Measurements from ENCODE around the gene PPID. TPM values are rescaled to one million over a fixed set of nuclear protein-coding genes. Genes with fewer than 3 reads are reported as not detected.
"Not testable (repeated sequence)": the region's sequence is repeated elsewhere in the genome, so short reads cannot be mapped to it uniquely, and the experiment has no call there.

PPID gene
- total and polyA plus RNA-seq, 2 donors (not counting 3 experiments of a cell fraction or from before 2014, with no cell fraction given) = 11.5 to 25.7 TPM

DNA sequence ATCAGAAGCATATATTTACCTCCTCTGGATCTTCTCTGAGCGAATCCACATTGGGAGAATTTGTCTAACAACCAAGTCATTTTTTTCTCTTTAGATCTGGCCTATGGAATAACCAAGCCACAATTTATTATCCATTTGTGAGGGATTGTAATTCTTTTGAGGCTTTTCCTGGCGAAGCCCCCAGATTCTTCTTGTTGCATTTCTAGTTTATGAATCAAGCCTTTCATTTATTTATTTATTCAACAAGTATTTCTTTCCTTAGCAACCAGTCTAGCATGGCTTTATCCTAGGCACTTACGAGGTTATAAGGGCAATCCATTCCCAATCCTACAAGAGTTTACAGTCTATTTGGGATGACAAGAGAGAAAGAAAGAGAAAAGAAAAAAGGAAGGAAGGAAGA is 27.2 kb upstream of the PPID start:
- Histone ChIP-seq H3K27me3 (ENCODE audit: control insufficient read depth in 2 of 2, insufficient read depth in 2 of 2, low read length in 2 of 2) (no peaks in the 10 kb centered on the region), H3K9me3 (replicated peaks; ENCODE audit: control insufficient read depth, insufficient read depth, low read length) (no peaks in the 10 kb centered on the region), H3K4me1 (ENCODE audit: control insufficient read depth, extremely low read depth, insufficient read depth, low read length) (no peaks in the 10 kb centered on the region), H2AFZ (ENCODE audit: low read depth, low read length) (no peak overlapping the region), H4K20me1 (replicated peaks; ENCODE audit: control insufficient read depth, extremely low read depth, insufficient read depth, low read length) (no peaks in the 10 kb centered on the region), H3K9me1 (replicated peaks; ENCODE audit: control insufficient read depth, extremely low read depth, insufficient read depth, low read length) (no peaks in the 10 kb centered on the region), H3K4me2 (ENCODE audit: insufficient read depth, low read length) (no peak overlapping the region), H3K9ac (replicated peaks; ENCODE audit: extremely low read depth, insufficient read depth, low read length) (no peak overlapping the region), H3K79me2 (ENCODE audit: control insufficient read depth, insufficient read depth, low read length) (no peaks in the 10 kb centered on the region), H3K27ac (ENCODE audit: insufficient read depth, low read depth, low read length) (no peak overlapping the region), H3K4me3 (replicated peaks in 1 of 3; ENCODE audit: insufficient read depth in 1 of 3, low read depth in 1 of 3, low read length in 3 of 3) (no peak overlapping the region), H3K36me3 (ENCODE audit: control insufficient read depth in 2 of 2, extremely low read depth in 1 of 2, insufficient read depth in 2 of 2, low read length in 2 of 2) (no peaks in the 10 kb centered on the region)
- no TSS peak for BruUV-seq (replicated peaks)
- TF ChIP-seq FOS (IDR thresholded peaks at IDR 0.05; ENCODE audit: borderline replicate concordance, insufficient read depth, low read length) (no peak), MAX (IDR thresholded peaks at IDR 0.05; ENCODE audit: insufficient read depth, insufficient read length) (no peak), POLR2AphosphoS5 (IDR thresholded peaks at IDR 0.05; ENCODE audit: insufficient read depth, low read depth, low read length) (no peak)
- intact Hi-C loops (cut with micrococcal nuclease) = no loop called here
- DNase-seq (ENCODE audit: low read depth, low spot score) (no peak), FAIRE-seq (no peak)
- dilution Hi-C loops (cut with MboI; ENCODE audit: extremely low pct_ligation_motif_present, low sequenced_read_pairs) = no loop called here
- POLR2A ChIA-PET = no interaction called here
- CTCF ChIA-PET = no interaction called here

DNA sequence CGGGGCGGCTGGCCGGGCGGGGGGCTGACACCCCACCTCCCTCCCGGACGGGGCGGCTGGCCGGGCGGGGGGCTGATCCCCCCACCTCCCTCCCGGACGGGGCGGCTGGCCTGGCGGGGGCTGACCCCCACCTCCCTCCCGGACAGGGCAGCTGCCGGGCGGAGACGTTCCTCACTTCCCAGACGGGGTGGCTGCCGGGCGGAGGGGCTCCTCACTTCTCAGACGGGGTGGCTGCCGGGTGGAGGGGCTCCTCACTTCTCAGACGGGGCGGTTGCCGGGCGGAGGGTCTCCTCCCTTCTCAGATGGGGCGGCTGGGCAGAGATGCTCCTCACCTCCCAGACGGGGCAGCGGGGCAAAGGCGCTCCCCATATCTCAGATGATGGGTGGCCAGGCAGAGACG is 23.3 kb upstream of the PPID start:
- H3K9me1 ChIP-seq (replicated peaks; ENCODE audit: control insufficient read depth, extremely low read depth, insufficient read depth, low read length); intact Hi-C loops (cut with micrococcal nuclease); H3K36me3 ChIP-seq (ENCODE audit: control insufficient read depth in 2 of 2, extremely low read depth in 1 of 2, insufficient read depth in 2 of 2, low read length in 2 of 2); H3K79me2 ChIP-seq (ENCODE audit: control insufficient read depth, insufficient read depth, low read length); BruUV-seq (replicated peaks); H3K4me1 ChIP-seq (ENCODE audit: control insufficient read depth, extremely low read depth, insufficient read depth, low read length); H2AFZ ChIP-seq (ENCODE audit: low read depth, low read length); H3K9me3 ChIP-seq (replicated peaks; ENCODE audit: control insufficient read depth, insufficient read depth, low read length); H3K4me2 ChIP-seq (ENCODE audit: insufficient read depth, low read length); POLR2A ChIA-PET; H3K27ac ChIP-seq (ENCODE audit: insufficient read depth, low read depth, low read length); H3K27me3 ChIP-seq (ENCODE audit: control insufficient read depth in 2 of 2, insufficient read depth in 2 of 2, low read length in 2 of 2); H3K4me3 ChIP-seq (replicated peaks in 1 of 3; ENCODE audit: insufficient read depth in 1 of 3, low read depth in 1 of 3, low read length in 3 of 3); dilution Hi-C loops (cut with MboI; ENCODE audit: extremely low pct_ligation_motif_present, low sequenced_read_pairs); H3K9ac ChIP-seq (replicated peaks; ENCODE audit: extremely low read depth, insufficient read depth, low read length); FAIRE-seq; CTCF ChIA-PET; DNase-seq (ENCODE audit: low read depth, low spot score); H4K20me1 ChIP-seq (replicated peaks; ENCODE audit: control insufficient read depth, extremely low read depth, insufficient read depth, low read length): not testable (repeated sequence)

Measured in endothelial cell of umbilical vein (primary cell).